Muscle of leg (tissue), 11 donors: ENCODE measurements around the gene SLC9A3. TPM values are rescaled to one million over a fixed set of nuclear protein-coding genes. Genes with fewer than 3 reads are reported as not detected.

Source experiments
- DNase-seq: peaks from one replicate; pipeline ENCODE4 v3.0.0; 2013
- H3K27ac ChIP-seq: one replicate; pipeline ENCODE4 v1.5.1; 2013; ENCODE audit warnings: mild to moderate bottlenecking, low read length, control low read depth
- H3K27me3 ChIP-seq: one replicate; pipeline ENCODE4 v1.6.1; 2013; ENCODE audit warnings: low read length; ENCODE audit not compliant: control insufficient read depth, insufficient read depth
- H3K36me3 ChIP-seq: one replicate; pipeline ENCODE4 v1.6.1; 2013; ENCODE audit warnings: low read length; ENCODE audit not compliant: control insufficient read depth, insufficient read depth
- H3K4me1 ChIP-seq: one replicate; pipeline ENCODE4 v1.6.1; 2013; ENCODE audit warnings: low read length; ENCODE audit not compliant: control insufficient read depth, insufficient read depth
- H3K4me3 ChIP-seq: one replicate; pipeline ENCODE4 v1.5.1; 2013; ENCODE audit warnings: low read length, control low read depth
- H3K9me3 ChIP-seq: replicated peaks from 2 replicates; pipeline ENCODE4 v1.6.1; 2013; ENCODE audit warnings: low read depth, low read length; ENCODE audit not compliant: control insufficient read depth
- WGBS: methylation state at CpG from one replicate; pipeline ENCODE4 v1.1.5; 2013; ENCODE audit warnings: missing lambda C conversion rate; ENCODE audit not compliant: insufficient coverage; 5-methylcytosine and 5-hydroxymethylcytosine counted together
- polyA plus RNA-seq, 8 donors: library from polyadenylated mRNA; unstranded; fragments of 120-200 nt; gene quantifications; one replicate each; pipeline versions ENCODE4 v1.2.1 to v1.2.3, GENCODE V29; 2013; ENCODE audit warnings: inconsistent platforms in 1 of 8, low replicate concordance in 1 of 8; ENCODE audit not compliant: insufficient read length in 8 of 8, insufficient read depth in 1 of 8
- total RNA-seq: library from RNA; stranded (reverse); fragments of 120-200 nt; gene quantifications from one replicate; pipeline ENCODE4 v1.2.4, GENCODE V29; 2013

Gene SLC9A3
- total and polyA plus RNA-seq, 9 donors = 1.2 to 8.2 (median 2.4) TPM

- Histone ChIP-seq H3K4me1 (peaks cover 5% of the 10 kb centered on the region), H3K27ac (no peak overlapping the region), H3K36me3 (no peaks in the 10 kb centered on the region), H3K27me3 (peaks cover 3% of the 10 kb centered on the region), H3K4me3 (no peak overlapping the region), H3K9me3 (no peaks in the 10 kb centered on the region)
- DNase-seq = no peak
- 79% methylated on average over 16 of the region's 18 CpGs for WGBS
These were observed 88.1 kb downstream of the SLC9A3 start for GRCh38 chr5:435961-436640.

GRCh38 chr5:435156-435790 is 89.0 kb downstream of the SLC9A3 start:
- Histone ChIP-seq H3K36me3 (no peaks in the 10 kb centered on the region), H3K27ac (no peak overlapping the region), H3K4me1 (peaks cover 8% of the 10 kb centered on the region), H3K4me3 (no peak overlapping the region), H3K27me3 (peaks cover 3% of the 10 kb centered on the region), H3K9me3 (no peaks in the 10 kb centered on the region)
- WGBS = 87% methylated on average over 27 of the region's 27 CpGs
- no peak for DNase-seq

- Histone ChIP-seq H3K36me3 (no peaks in the 10 kb centered on the region), H3K4me1 (peaks cover 14% of the 10 kb centered on the region), H3K27ac (no peak overlapping the region), H3K4me3 (no peak overlapping the region), H3K9me3 (no peaks in the 10 kb centered on the region), H3K27me3 (peaks cover 3% of the 10 kb centered on the region)
- WGBS = 83% methylated on average over 26 of the region's 26 CpGs
- no peak for DNase-seq
These were observed 89.7 kb downstream of the SLC9A3 start for GRCh38 chr5:434443-435146.

DNA sequence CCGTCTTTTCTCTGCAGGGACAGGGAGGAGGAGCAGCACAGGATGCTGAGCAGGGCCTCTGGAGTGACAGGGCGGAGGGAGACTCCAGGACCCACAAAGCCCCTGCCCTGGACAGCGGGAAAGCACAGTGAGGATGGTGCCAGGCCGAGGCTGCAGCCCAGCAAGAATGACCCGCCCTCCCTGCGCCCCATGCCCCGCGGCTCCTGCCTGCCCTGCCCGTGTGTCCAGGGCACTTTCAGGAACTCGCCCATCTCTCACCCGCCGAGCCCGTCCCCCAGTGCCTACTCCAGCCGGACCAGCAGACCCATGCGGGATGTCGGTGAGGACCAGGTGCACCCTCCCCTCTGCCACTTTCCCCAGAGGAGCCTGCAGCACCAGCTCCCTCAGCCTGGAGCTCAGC is 90.4 kb downstream of the SLC9A3 start:
- H3K4me1 ChIP-seq = peaks cover 22% of the 10 kb centered on the region
- H3K4me3 ChIP-seq = no peak overlapping the region
- peaks cover 3% of the 10 kb centered on the region for H3K27me3 ChIP-seq
- no peak for DNase-seq
- H3K9me3 ChIP-seq = no peaks in the 10 kb centered on the region
- 81% methylated on average over 15 of the region's 16 CpGs for WGBS
- H3K36me3 ChIP-seq = no peaks in the 10 kb centered on the region
- H3K27ac ChIP-seq = no peak overlapping the region

DNA sequence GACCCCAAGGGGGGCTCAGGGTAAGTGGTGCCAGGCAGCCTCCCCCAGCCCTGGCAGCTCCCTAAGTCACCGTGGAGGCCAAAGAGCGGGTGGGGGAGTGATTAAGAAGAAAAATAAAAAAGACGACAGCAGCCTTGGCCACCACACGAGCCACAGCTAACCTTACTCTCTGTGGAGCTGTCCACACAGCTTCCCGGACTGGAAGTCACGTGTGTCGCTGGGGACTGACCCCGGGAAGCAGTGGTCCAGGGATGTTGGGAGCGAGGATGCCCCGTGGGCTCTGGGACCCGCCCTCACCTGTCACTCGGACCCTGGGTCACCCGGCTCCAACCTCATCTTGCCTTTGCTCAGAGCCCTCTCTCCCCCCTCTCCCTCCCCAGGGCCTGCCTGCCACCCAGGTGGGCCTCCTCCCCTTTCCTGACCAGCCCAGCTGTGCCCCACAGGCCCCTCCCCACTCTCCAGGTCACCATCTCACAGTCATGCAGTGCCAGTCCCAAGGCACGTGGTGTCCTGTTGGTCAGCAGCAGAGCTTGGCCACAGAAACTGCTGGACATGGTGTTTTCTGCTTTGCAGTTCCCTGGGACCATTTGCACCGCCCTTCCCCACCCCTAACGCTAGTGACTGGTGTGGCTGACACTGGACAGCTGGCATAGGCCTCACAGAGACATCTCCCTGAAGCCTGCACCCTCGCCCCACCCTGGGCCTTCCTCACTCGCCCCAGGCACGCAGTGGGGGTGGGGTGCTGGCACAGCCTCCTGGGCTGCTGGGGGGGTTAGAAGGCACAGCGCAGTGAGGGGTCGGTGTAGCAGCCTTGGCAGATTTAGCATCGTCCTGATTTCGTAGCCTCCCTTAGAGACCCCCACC is 91.1 kb downstream of the SLC9A3 start:
- Histone ChIP-seq H3K9me3 (no peaks in the 10 kb centered on the region), H3K36me3 (no peaks in the 10 kb centered on the region), H3K4me1 (peaks cover 22% of the 10 kb centered on the region), H3K27me3 (peaks cover 3% of the 10 kb centered on the region), H3K4me3 (no peak overlapping the region), H3K27ac (no peak overlapping the region)
- no peak for DNase-seq
- WGBS = 61% methylated on average over 10 of the region's 23 CpGs

DNA sequence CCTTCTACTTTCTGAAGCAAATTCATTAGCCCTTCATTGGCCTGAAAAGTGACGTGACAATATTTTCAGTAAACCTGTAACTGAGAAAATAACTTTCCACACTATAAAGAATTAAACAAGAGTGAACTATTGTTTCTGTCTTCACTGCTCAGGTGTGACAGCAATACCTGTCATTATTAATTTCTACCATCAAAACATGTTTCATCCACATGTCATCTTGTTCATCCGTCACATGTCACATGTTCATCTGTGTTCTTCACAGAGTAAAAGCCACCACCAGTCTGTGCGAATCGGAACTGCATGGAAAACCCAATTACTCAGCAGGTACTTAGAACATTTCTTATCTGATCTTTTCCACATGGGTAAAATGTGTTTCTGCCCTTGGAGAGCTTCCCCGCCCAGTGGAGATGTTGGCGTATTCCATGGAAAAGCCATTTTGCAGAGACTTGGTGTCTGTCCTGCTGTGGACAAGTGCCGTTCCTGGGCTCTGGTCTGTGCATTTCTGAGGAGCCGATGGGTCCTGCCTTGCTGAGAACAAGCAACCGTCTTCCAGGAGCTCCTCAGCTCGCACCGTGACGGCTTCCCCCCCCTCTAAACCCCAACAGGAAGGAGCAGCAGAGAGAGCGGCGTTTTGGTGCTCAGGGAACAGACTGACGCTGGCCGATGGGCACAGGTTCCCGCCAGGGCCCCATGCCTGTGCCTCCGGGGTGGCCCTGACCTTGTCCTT is 91.9 kb downstream of the SLC9A3 start:
- peaks cover 3% of the 10 kb centered on the region for H3K27me3 ChIP-seq
- WGBS = 70% methylated on average over 17 of the region's 18 CpGs

GRCh38 chr5:431711-432050 is 92.6 kb downstream of the SLC9A3 start:
- H3K9me3 ChIP-seq = no peaks in the 10 kb centered on the region
- H3K36me3 ChIP-seq = no peaks in the 10 kb centered on the region
- DNase-seq = no peak
- no peak overlapping the region for H3K27ac ChIP-seq
- peaks cover 17% of the 10 kb centered on the region for H3K4me1 ChIP-seq
- WGBS = 93% methylated on average over 2 of the region's 4 CpGs
- H3K4me3 ChIP-seq = no peak overlapping the region
- H3K27me3 ChIP-seq = peaks cover 3% of the 10 kb centered on the region

More for the DNA sequence above, 91.9 kb downstream of the SLC9A3 start:
- no peaks in the 10 kb centered on the region for H3K9me3 ChIP-seq
- no peak overlapping the region for H3K27ac ChIP-seq
- no peak for DNase-seq
- no peaks in the 10 kb centered on the region for H3K36me3 ChIP-seq
- peaks cover 20% of the 10 kb centered on the region for H3K4me1 ChIP-seq
- no peak overlapping the region for H3K4me3 ChIP-seq

DNA sequence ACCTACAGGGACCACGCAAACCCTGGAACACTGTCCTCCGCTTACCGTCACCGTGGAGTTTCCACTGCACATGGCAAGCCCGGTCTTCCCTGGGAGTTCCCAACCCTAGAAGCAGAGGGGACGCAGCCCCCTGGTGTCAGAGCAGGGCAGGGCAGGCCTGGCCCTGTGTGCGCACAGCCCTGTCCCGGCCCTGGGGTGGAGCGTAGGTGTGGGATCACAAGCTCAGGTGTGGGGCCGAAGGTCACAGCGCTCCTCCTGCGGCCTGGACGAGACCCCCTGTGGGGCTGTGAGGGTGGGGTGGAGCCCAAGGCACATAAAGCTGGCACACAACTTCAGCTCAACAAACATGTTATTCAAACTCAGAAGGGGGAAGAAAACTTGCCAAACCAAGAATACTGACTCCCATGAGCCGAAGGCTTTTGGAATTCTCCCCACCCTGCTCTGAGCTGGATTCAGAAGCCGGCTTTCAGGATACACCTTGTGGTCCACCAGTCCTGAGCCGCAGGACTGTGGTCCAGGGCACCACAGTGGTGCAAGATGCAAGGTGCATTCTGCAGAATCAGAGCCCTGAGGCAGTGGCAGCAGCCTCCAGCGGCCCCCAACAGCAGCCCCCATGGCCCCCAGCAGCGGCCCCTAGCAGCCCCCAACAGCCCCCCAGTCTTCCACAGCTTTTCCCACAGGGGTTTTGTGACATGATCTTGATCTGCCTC is 93.1 kb downstream of the SLC9A3 start:
- WGBS = 52% methylated on average over 9 of the region's 18 CpGs
- peak; percentile 75 for DNase-seq

GRCh38 chr5:430214-430925 is 93.9 kb downstream of the SLC9A3 start:
- Histone ChIP-seq H3K27me3 (peaks cover 3% of the 10 kb centered on the region), H3K4me3 (no peak overlapping the region), H3K9me3 (no peaks in the 10 kb centered on the region), H3K27ac (no peak overlapping the region), H3K36me3 (no peaks in the 10 kb centered on the region), H3K4me1 (peaks cover 17% of the 10 kb centered on the region)
- DNase-seq = no peak
- 78% methylated on average over 24 of the region's 25 CpGs for WGBS

More for the DNA sequence above, 93.1 kb downstream of the SLC9A3 start:
- no peaks in the 10 kb centered on the region for H3K9me3 ChIP-seq
- H3K27ac ChIP-seq = no peak overlapping the region
- no peak overlapping the region for H3K4me3 ChIP-seq
- H3K36me3 ChIP-seq = no peaks in the 10 kb centered on the region
- peaks cover 17% of the 10 kb centered on the region for H3K4me1 ChIP-seq
- H3K27me3 ChIP-seq = peaks cover 3% of the 10 kb centered on the region
